GM23248 (cell line): ENCODE measurements around the gene GRM3.

Experiments used
- EZH2 ChIP-seq: fragments of 200-600 bp; sonication (generic); IDR thresholded peaks from 2 replicates; pipeline ENCODE4 v1.6.1; 2018; ENCODE audit warnings: antibody characterized with exemption, mild to moderate bottlenecking; ENCODE audit not compliant: insufficient read depth, poor library complexity, severe bottlenecking
- EZH2phosphoT487 ChIP-seq: fragments of 200-600 bp; sonication (generic); IDR thresholded peaks from 2 replicates; pipeline ENCODE4 v1.6.1; 2018; ENCODE audit warnings: antibody characterized with exemption, moderate library complexity, mild to moderate bottlenecking, low read depth; ENCODE audit not compliant: insufficient read depth

GRCh38 chr7:86689363-86689762 is 45.7 kb downstream of the GRM3 start:
- no peak for TF ChIP-seq EZH2
- no peak for TF ChIP-seq EZH2phosphoT487
